GM19455 (cell line): ENCODE measurements around the gene RAB3GAP2.
"Not testable (repeated sequence)": the region's sequence is repeated elsewhere in the genome, so short reads cannot be mapped to it uniquely, and the experiment has no call there.

Source experiments
- ATAC-seq: cut with Tn5 transposase; IDR thresholded peaks from one replicate; pipeline ENCODE4 v1.9.1; 2021; ENCODE audit not compliant: unreplicated experiment

Gene RAB3GAP2

DNA sequence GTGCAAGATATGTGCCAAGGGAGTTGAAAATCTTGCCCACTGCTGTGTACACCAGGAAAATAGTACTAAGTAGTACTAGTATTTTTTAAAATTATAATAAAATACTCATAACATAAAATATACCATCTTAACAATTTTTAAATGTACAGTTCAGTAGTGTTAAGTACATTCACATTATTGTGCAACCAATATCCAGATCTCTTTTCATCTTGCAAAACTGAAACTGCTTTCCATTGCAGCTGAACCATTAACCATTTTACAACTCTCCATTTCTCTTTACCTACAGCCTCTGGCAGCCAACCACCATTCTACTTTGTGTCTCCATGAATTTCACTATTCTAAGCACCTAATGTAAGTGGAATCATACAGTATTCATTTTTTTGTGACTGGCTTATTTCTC is 19.3 kb upstream of the RAB3GAP2 start:
- no peak for ATAC-seq

DNA sequence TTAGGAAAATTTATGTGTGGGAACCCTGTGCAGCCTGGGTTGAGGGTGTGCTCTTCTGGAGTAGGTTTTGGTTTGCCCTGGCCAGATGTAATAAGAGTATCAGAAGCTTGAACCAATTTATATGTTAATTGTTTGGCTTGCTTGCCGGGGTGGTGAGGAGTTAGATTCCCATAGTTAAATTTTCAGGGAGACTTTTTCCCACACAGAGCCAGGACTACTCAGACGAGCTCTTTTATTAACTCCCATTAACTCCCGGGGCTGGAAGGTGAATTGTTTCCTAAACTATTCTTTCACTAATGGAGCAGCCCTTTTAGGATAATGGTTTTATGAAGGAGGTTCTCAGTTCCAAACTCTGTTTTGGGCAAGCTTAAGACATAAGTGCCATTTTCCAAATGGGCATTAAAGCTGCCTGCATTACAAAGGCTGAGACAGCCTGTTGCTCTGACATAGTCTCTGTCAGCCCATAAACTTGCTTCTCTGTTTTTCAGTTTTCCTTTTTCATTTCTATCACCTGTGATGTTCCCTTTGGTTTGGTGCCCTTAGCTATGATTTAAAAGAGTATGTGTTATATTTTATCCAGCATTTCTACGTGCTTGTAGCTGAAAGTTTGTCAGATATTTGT is 18.0 kb upstream of the RAB3GAP2 start:
- no peak for ATAC-seq

DNA sequence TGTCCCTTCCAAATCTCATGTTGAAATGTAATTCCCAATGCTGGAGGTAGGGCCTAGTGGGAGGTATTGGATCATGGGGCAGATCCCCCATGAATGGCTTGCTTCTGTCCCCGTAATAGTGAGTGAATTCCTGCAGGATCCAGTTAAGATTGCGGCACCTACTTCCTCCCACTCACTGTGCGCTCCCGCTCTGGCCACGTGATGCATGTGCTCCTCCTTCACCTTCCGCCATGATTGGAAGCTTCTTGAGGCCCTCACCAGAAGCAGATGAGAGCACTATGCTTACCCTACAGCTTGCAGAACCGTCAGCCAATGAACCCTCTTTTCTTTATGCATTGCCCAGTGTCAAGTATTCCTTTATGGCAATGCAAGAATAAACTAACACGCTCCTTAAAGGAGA is 14.9 kb upstream of the RAB3GAP2 start:
- no peak for ATAC-seq

DNA sequence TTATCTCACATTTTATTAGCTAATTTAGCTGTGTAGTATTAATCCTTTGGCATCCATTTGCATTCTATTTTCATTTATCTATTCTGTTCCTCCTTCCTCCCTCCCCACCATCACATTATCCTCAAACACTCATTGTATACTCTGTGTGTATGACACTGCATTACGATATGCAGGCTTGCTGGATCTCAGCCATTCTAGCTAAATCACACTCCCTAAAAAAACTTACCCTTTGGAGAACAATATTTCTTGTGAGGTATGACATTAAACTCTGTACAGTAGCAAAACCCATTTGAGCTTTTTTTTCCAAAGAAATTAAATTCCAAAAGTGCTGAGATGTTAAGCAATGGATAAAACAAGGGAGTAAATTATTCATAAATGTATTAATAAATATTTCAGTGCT is 11.4 kb upstream of the RAB3GAP2 start:
- ATAC-seq, result no peak

- no peak for ATAC-seq
Observed at GRCh38 chr1:220281159-220281574, 8.9 kb upstream of the RAB3GAP2 start.

DNA sequence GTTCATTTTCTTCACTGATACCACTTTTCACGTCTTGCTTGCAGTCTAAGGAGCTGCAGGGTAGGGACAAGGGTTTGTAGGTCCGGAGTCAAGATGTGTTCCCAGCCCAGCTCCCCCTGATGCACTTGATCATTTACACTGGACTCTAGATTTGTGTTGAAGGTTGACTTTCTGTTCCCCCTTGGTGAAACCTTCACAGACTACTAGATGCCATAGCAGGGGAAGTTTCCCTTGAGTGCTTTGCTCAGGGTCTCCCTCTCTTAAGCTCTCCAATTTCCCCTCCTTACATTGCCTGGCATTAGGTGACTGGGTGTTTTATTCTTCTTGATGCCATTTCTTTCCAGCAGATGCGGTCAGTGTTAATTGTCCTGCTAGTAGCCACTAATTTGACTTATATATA is 8.0 kb upstream of the RAB3GAP2 start:
- no peak for ATAC-seq

- ATAC-seq, result no peak
Observed at GRCh38 chr1:220278991-220279390, 6.7 kb upstream of the RAB3GAP2 start.

- no peak for ATAC-seq
Observed at GRCh38 chr1:220275430-220275829, 3.2 kb upstream of the RAB3GAP2 start.

- no peak for ATAC-seq
Observed at GRCh38 chr1:220274251-220274855, 2.1 kb upstream of the RAB3GAP2 start.

GRCh38 chr1:220272841-220273090 is 513 bp upstream of the RAB3GAP2 start:
- no peak for ATAC-seq

DNA sequence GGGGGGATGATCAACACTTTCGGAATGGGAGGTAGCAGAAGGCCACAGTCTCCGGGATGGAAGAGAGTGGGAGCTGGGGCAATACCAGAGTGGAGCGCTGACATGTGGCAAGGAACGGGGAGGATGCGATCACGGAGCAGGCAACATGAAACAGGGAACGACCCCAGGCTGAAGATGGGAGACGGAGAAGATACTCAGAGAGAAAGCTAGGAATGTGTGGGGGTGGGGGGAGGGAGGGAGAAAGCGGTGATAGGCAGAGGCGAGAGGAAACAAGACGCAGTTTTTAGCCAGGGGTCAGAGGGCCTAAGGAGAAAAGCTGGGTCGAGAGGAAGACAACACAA is 577 bp downstream of the RAB3GAP2 start:
- no peak for ATAC-seq

- ATAC-seq, result no peak
Observed at GRCh38 chr1:220269036-220269435, 3.2 kb downstream of the RAB3GAP2 start.

- ATAC-seq, result no peak
Observed at GRCh38 chr1:220267630-220268029, 4.6 kb downstream of the RAB3GAP2 start.

DNA sequence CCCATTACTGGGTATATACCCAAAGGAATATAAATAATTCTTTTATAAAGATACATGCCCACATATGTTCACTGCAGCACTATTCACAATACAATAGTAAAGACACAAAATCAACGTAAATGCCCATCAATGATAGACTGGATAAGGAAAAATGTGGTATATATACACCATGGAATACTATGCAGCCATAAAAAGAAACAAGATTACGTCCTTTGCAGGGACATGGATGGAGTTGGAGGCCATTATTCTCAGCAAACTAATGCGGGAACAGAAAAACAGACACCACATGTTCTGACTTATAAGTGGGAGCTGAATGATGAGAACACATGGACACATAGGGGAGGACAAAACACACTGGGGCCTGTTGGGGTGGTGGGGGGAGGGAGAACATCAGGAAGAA is 12.0 kb downstream of the RAB3GAP2 start:
- not testable (repeated sequence) for ATAC-seq

- not testable (repeated sequence) for ATAC-seq
Observed at GRCh38 chr1:220259756-220260155, 12.5 kb downstream of the RAB3GAP2 start.

- not testable (repeated sequence) for ATAC-seq
Observed at GRCh38 chr1:220256194-220256593, 16.1 kb downstream of the RAB3GAP2 start.

DNA sequence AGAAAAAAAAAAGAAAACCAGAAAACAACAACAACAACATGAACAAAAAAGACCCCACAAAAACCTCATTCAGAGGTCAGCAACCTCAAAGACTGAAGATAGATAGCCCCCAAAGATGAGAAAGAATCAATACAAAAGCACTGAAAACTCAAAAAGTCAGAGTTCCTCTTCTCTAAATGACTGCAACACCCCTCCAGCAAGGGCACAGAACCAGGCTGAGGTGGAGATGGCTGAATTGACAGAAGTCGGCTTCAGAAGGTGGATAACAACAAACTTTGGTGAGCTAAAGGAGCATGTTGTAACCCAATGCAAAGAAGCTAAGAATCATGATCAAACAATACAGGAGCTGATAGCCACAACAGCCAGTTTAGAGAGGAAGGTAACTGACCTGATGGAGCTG is 17.0 kb downstream of the RAB3GAP2 start:
- no peak for ATAC-seq

DNA sequence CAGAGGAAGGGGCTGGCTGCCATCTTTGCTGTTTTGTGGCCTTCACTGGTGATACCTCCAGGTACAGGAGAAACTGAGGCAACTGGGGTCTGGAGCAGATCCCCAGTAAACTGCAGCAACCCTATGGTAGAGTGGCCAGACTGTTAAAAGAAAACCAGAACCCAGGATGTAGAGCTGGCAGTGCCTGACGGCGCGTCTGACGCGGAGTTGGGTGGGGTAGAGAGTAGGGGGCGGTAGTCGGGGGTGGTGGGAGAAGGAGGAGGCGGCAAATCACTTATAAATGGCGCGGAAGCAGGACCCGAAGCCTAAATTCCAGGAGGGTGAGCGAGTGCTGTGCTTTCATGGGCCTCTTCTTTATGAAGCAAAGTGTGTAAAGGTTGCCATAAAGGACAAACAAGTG is 19.0 kb downstream of the RAB3GAP2 start:
- not testable (repeated sequence) for ATAC-seq

DNA sequence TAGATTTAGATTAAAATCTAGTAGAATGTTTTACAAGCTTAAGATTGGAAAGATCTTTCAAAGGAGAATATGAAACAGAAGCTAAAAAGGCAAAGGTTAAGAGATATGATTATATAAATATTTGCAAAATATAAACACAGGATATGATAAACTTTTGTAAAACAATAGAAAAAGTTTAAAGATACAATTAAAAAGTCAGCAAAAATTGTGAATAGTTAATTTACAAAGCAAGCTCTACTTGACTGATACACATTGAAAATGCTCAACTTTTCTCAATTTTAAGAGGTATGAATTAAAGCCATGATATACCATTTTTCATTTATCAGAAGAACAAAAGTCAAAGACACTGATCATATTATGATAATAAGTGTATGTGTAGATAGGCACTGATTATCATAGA is 21.0 kb downstream of the RAB3GAP2 start:
- no peak for ATAC-seq

DNA sequence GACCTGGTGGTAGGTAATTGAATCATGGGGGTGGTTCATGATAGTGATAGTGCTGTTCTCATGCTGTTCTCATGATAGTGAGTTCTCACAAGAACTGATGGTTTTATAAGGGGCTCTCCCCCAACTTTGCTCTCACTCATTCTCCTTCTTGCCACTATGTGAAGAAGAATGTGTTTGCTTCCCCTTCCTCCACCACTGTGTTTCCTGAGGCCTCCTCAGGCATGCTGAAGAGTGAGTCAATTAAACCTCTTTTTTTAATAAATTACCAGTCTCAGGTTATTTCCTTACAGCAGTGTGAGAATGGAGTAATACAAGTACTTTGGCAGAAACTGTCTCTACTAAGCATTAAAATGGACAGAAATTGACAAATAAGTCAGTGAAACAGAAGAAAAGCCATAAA is 21.6 kb downstream of the RAB3GAP2 start:
- ATAC-seq, result no peak

GRCh38 chr1:220249522-220249921 is 22.7 kb downstream of the RAB3GAP2 start:
- ATAC-seq, result no peak

GRCh38 chr1:220248715-220249265 is 23.5 kb downstream of the RAB3GAP2 start:
- not testable (repeated sequence) for ATAC-seq

DNA sequence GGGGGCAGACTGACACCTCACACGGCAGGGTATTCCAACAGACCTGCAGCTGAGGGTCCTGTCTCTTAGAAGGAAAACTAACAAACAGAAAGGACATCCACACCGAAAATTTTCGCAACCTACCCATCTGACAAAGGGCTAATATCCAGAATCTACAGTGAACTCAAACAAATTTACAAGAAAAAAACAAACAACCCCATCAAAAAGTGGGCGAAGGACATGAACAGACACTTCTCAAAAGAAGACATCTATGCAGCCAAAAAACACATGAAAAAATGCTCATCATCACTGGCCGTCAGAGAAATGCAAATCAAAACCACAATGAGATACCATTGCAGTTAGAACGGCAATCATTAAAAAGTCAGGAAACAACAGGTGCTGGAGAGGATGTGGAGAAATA is 26.4 kb downstream of the RAB3GAP2 start:
- not testable (repeated sequence) for ATAC-seq
